BLaER1 (cell line): ENCODE results near the gene MROH7.

Experiments used
- H3K27ac ChIP-seq: shearing (Covaris generic); formaldehyde crosslinking; 2 replicates; pipeline ENCODE4 v1.8.1; 2022
- H3K27me3 ChIP-seq: shearing (Covaris generic); formaldehyde crosslinking; 2 replicates; pipeline ENCODE4 v1.8.1; 2022
- H3K36me3 ChIP-seq: shearing (Covaris generic); formaldehyde crosslinking; 2 replicates; pipeline ENCODE4 v1.8.1; 2022
- H3K4me1 ChIP-seq: shearing (Covaris generic); formaldehyde crosslinking; 2 replicates; pipeline ENCODE4 v1.8.1; 2022
- H3K4me2 ChIP-seq: shearing (Covaris generic); formaldehyde crosslinking; 2 replicates; pipeline ENCODE4 v1.8.1; 2022
- H3K4me3 ChIP-seq: shearing (Covaris generic); formaldehyde crosslinking; 2 replicates; pipeline ENCODE4 v1.8.1; 2022
- H3K9ac ChIP-seq: shearing (Covaris generic); formaldehyde crosslinking; 2 replicates; pipeline ENCODE4 v1.8.1; 2022
- H3K9me3 ChIP-seq: shearing (Covaris generic); formaldehyde crosslinking; 2 replicates; pipeline ENCODE4 v1.8.1; 2022
- H4K20me1 ChIP-seq: shearing (Covaris generic); formaldehyde crosslinking; 2 replicates; pipeline ENCODE4 v1.8.1; 2022
- Cebpa-rat ChIP-seq: shearing (Covaris generic); IDR thresholded peaks from 2 replicates; pipeline ENCODE4 v1.8.1; 2022

Gene MROH7

DNA sequence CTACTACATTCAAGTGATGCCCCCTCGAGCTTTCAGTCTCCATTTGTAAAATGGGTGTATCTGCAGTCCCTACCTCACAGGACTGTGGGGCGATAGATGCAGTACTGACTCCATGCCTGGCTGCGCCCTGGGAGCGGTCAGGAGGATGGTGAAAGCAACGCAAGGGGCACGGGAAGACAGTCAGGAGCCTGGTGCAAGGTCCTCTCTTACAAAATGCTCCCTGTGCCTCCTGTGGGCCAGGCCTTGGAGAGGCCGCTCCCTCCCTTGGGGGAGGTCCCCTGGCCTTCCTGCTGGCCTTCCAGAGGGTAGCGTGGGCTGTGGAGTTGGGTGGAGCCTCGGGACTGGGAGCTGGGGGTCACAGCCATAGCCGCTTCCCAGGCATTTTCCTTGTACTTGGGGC lies 39.9 kb upstream of the MROH7 start:
- Histone ChIP-seq H3K9ac (no peak overlapping the region), H3K4me1 (peaks cover 22% of the 10 kb centered on the region)
- TF ChIP-seq Cebpa-rat, result no peak

DNA sequence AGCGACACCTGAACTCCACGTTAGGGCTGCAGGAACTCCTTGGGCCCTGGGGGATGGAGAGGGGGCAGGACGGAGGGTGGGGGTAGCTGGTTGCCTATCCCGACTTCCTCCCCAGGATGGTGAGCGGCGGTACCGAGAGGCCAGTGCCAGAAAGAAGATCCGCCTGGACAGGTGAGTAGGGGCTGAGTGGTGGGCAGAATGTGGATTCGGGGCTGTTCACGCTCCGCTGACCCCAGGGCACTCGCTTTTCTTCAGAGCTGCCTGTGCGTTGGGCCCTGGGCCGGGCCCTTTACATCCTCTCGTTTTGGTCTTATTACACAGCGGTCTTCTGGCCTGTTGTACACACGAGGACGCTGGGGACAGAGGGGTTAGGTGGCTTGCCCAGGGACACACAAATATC lies 39.0 kb upstream of the MROH7 start:
- no peaks in the 10 kb centered on the region for H4K20me1 ChIP-seq

More for the DNA sequence above, 39.9 kb upstream of the MROH7 start:
- H3K36me3 ChIP-seq, result no peaks in the 10 kb centered on the region
- H4K20me1 ChIP-seq, result no peaks in the 10 kb centered on the region
- no peak overlapping the region for H3K27ac ChIP-seq
- H3K9me3 ChIP-seq, result no peaks in the 10 kb centered on the region
- no peaks in the 10 kb centered on the region for H3K27me3 ChIP-seq
- H3K4me3 ChIP-seq, result no peak overlapping the region
- no peak overlapping the region for H3K4me2 ChIP-seq

DNA sequence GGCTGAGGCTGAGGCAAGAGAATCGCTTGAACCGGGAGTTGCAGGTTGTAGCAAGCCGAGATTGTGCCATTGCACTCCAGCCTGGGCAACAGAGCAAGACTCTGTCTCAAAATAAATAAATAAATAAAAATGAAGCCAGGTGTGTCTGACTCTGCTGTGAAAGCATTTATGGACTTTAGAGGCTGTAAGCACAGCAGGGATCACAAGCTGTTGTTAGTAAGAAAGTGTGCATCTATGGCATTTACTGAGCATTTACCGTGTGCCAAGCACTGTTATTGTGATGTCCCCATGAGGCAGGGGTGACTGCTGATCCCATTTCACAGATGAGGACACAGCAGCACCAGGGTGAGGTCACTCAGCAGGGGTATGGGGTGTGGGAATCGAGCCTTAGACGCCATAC lies 38.3 kb upstream of the MROH7 start:
- H3K27ac ChIP-seq, result no peak overlapping the region

More for the DNA sequence above, 39.0 kb upstream of the MROH7 start:
- Histone ChIP-seq H3K9ac (no peak overlapping the region), H3K4me2 (no peak overlapping the region), H3K27ac (no peak overlapping the region), H3K27me3 (no peaks in the 10 kb centered on the region), H3K4me3 (no peak overlapping the region), H3K9me3 (no peaks in the 10 kb centered on the region), H3K36me3 (no peaks in the 10 kb centered on the region), H3K4me1 (peaks cover 22% of the 10 kb centered on the region)
- no peak for TF ChIP-seq Cebpa-rat

DNA sequence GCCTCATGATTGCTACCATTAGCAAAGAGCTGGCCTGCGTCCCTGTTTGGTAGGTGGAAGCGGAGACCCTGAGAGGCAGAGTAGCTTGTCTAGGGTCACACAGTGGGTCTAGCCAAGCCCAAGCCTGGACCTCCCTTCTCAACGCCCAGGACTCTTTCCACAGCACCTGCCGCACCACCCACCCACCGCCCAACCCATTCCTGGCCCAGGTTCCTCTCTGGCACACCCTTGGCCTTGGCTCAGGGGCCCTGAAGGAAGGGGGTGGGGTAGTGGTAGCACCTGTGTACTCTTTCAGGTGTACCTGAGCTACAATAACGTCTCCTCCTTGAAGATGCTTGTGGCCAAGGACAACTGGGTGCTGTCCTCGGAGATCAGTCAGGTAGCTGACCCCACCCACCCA lies 37.5 kb upstream of the MROH7 start:
- H3K9me3 ChIP-seq, result no peaks in the 10 kb centered on the region
- H3K4me1 ChIP-seq, result peaks cover 35% of the 10 kb centered on the region
- no peaks in the 10 kb centered on the region for H4K20me1 ChIP-seq
- 0 out of 2 replicates have a peak overlapping the region, but pooled peaks have one; percentile 28 for H3K9ac ChIP-seq
- peak overlapping the region; percentile 67 for H3K27ac ChIP-seq
- no peak overlapping the region for H3K4me3 ChIP-seq
- H3K4me2 ChIP-seq, result peak overlapping the region; percentile 49
- no peaks in the 10 kb centered on the region for H3K36me3 ChIP-seq
- no peaks in the 10 kb centered on the region for H3K27me3 ChIP-seq
- TF ChIP-seq Cebpa-rat, result no peak

More for the DNA sequence above, 38.3 kb upstream of the MROH7 start:
- H4K20me1 ChIP-seq, result no peaks in the 10 kb centered on the region
- H3K4me1 ChIP-seq, result peaks cover 27% of the 10 kb centered on the region
- no peaks in the 10 kb centered on the region for H3K27me3 ChIP-seq
- H3K36me3 ChIP-seq, result no peaks in the 10 kb centered on the region
- H3K9me3 ChIP-seq, result no peaks in the 10 kb centered on the region
- no peak overlapping the region for H3K4me2 ChIP-seq
- no peak for TF ChIP-seq Cebpa-rat
- H3K4me3 ChIP-seq, result no peak overlapping the region
- no peak overlapping the region for H3K9ac ChIP-seq

DNA sequence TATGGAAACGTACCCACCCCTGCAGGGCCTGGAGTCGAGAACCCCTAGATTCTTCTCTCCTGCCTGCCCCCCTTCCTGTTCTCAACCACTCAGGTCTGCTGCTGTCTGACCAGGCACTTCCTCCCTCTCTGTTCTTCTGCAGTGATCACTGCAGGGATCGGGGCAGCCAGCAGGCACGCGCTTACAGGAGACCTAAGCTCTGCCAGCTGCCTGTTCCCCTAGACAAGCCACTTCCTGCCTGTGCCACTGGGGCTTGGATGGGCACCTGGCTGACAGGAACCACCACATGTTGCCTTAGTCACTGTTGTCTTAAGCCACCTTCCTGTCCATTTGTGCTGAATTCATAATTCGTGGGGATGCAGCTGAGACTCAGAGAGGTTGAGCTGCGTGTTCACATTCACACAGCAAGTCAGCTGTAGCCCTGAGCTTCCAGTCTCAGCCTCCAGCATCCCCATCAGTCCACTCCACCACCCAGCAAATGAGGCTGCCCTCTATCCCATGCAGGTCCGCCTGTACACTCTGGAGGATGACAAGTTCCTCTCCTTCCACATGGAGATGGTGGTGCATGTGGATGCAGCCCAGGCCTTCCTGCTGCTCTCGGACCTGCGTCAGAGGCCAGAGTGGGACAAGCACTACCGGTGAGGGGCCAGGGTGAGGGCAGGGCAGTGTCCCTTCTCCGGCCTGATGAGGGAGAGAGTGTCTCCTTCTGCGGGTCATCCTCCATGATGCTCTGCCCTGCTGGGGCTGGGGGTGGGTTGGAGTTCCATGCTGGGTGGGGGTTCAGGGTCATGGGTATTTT lies 36.8 kb upstream of the MROH7 start:
- Histone ChIP-seq H3K9ac (0 out of 2 replicates have a peak overlapping the region, but pooled peaks have one; percentile 28), H3K4me2 (peak overlapping the region; percentile 49), H3K9me3 (no peaks in the 10 kb centered on the region), H3K27ac (peak overlapping the region; percentile 67), H3K4me3 (no peak overlapping the region), H3K4me1 (peaks cover 42% of the 10 kb centered on the region), H4K20me1 (no peaks in the 10 kb centered on the region), H3K36me3 (no peaks in the 10 kb centered on the region), H3K27me3 (no peaks in the 10 kb centered on the region)
- no peak for TF ChIP-seq Cebpa-rat

DNA sequence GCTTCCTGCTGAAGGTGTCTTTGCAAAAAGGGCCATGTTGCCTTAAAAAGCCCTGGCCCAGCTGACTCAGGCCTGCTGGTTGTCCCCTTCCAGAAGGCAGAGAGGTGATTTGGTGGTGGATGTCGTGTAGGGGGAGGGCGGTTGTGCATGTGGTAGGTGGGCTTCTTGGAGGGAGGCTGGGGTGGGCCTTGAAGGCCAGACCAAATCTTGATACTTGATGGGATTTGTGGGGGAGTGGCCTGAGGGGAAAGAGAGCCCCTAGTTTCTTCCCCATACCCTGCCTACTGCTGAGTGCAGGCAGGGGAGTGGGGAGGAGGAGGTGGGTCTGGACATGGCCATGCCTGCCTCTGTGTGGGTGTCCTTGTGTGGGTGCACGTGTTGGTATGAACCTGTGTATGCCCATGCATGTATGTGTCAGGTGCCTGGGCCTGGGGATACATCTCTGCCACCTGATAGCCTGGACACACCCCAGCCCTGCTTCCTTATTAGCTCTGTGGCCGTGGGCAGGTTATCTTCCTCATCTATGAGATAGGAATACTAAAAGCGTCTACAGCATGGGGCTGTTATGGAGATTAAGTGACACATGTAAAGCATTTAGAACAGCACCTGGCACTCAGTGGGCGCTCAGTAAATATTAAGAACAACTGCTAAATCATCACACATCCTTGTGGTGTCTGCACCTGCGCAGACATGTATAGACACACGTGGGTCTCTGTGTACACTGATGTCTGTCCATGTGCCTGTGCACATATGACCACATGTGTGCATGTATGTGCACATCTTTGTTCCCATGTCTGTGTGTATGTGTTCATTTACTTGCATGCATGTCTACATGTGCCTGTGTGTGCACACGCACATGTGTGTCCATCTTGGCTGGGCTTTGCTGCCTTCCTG lies 35.2 kb upstream of the MROH7 start:
- no peak overlapping the region for H3K9ac ChIP-seq
- no peaks in the 10 kb centered on the region for H3K9me3 ChIP-seq
- H3K36me3 ChIP-seq, result no peaks in the 10 kb centered on the region
- no peak overlapping the region for H3K27ac ChIP-seq
- H3K4me1 ChIP-seq, result peaks cover 43% of the 10 kb centered on the region
- no peaks in the 10 kb centered on the region for H3K27me3 ChIP-seq
- H3K4me3 ChIP-seq, result no peak overlapping the region
- TF ChIP-seq Cebpa-rat, result no peak
- no peaks in the 10 kb centered on the region for H4K20me1 ChIP-seq
- no peak overlapping the region for H3K4me2 ChIP-seq

DNA sequence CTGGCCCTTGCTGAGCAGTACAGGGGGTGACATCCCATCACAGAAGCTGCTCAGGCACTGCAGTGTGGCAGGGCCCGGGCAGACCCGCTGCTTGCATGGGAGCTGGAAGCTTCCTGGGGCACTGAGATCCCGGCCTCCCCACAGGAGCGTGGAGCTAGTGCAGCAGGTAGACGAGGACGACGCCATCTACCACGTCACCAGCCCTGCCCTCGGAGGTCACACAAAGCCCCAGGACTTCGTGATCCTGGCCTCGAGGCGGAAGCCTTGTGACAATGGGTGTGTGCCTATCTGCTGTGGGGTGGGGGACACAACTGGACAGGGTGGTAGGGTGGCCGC lies 34.6 kb upstream of the MROH7 start:
- Histone ChIP-seq H3K27ac (no peak overlapping the region), H3K9ac (no peak overlapping the region), H3K27me3 (no peaks in the 10 kb centered on the region), H3K4me1 (peaks cover 43% of the 10 kb centered on the region), H3K36me3 (no peaks in the 10 kb centered on the region), H3K9me3 (no peaks in the 10 kb centered on the region), H4K20me1 (no peaks in the 10 kb centered on the region), H3K4me2 (no peak overlapping the region), H3K4me3 (no peak overlapping the region)
- TF ChIP-seq Cebpa-rat, result no peak

DNA sequence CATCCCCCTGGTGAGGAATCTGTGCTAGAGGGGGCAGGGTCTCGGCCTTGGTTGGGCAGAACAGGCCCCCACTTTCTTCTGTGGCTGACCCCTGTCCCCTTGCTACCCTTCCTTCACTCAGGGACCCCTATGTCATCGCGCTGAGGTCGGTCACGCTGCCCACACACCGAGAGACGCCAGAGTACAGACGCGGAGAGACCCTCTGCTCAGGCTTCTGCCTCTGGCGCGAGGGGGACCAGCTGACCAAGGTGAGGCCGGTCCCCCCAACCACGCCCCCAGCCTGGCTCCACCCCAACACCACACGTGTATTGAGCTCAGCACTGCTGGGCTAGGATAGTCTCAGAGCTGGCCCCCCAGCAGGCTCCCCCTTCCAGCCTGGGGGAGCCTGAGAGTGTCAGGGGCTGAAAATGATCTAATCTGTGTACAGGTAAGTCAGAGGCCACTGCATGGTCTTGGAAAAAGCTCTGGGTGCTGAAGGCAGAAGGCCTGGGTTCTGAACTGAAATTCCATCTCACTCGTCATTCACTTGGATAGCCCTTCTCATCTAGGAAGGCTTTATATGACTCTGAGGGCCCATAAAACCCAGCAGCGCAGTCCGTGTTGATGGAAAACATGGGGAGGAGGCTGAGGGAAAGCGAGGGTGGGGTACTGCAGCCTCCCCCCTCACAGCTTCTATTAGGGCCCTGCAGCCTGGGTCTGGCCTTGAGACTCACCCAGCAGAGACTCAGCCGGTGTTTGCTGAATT lies 33.6 kb upstream of the MROH7 start:
- H3K27ac ChIP-seq, result no peak overlapping the region
- no peaks in the 10 kb centered on the region for H3K9me3 ChIP-seq
- H3K27me3 ChIP-seq, result no peaks in the 10 kb centered on the region
- no peak overlapping the region for H3K9ac ChIP-seq
- H3K4me3 ChIP-seq, result no peak overlapping the region
- H3K36me3 ChIP-seq, result no peaks in the 10 kb centered on the region
- peaks cover 37% of the 10 kb centered on the region for H3K4me1 ChIP-seq
- H4K20me1 ChIP-seq, result no peaks in the 10 kb centered on the region
- H3K4me2 ChIP-seq, result peak overlapping the region; percentile 50; the same call in 1 of the 2 replicates
- TF ChIP-seq Cebpa-rat, result no peak

DNA sequence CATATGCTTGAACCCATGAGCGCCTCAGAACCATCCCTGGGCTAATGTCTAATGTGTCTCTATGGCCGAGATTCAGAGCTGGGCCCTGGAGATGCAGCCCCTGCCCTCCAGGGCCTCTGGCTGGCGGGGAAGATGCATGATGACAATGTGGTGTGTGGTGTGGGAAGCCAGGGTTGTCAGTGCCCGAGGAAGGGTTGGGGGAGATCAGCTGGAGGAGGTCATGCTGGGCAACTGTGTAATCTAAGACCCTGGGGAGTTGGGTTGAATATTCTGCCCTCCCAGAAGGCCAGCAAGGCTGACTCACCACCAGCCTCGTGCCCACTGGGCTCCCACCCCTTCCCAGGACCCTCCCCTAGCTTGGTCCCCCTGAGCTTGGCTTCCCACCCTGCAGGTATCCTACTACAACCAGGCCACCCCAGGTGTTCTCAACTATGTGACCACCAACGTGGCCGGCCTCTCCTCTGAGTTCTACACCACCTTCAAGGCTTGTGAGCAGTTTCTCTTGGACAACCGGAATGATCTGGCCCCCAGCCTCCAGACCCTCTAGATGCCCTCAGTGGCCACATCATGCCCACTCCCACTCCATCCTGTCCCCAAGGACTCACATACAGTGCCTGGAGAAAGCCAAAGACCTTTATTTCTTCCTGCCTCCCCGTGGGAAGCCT lies 32.9 kb upstream of the MROH7 start:
- H3K4me3 ChIP-seq, result no peak overlapping the region
- H3K27ac ChIP-seq, result peak overlapping the region; percentile 49; the same call in 1 of the 2 replicates
- H4K20me1 ChIP-seq, result no peaks in the 10 kb centered on the region
- H3K36me3 ChIP-seq, result no peaks in the 10 kb centered on the region
- no peaks in the 10 kb centered on the region for H3K9me3 ChIP-seq
- no peak for TF ChIP-seq Cebpa-rat
- peak overlapping the region; percentile 50 for H3K4me2 ChIP-seq
- H3K27me3 ChIP-seq, result no peaks in the 10 kb centered on the region
- H3K4me1 ChIP-seq, result peaks cover 36% of the 10 kb centered on the region
- no peak overlapping the region for H3K9ac ChIP-seq
